C4-2B (cell line): ENCODE measurements around the gene MYL7.

ENCODE experiments used
- H3K27ac ChIP-seq: fragments of 450-650 bp; 2 replicates; pipeline ENCODE4 v1.5.1; 2017
- CTCF ChIP-seq: fragments of 450-650 bp; conservative IDR thresholded peaks from 2 replicates; pipeline ENCODE4 v1.5.1; 2017; ENCODE audit warnings: mild to moderate bottlenecking
- ZFX ChIP-seq: fragments of 450-650 bp; IDR thresholded peaks from 2 replicates; pipeline ENCODE4 v1.6.1; 2017

The MYL7 gene

GRCh38 chr7:44110719-44111635 lies 30.2 kb downstream of the MYL7 start:
- TF ChIP-seq CTCF (no peak), ZFX (no peak)
- H3K27ac ChIP-seq = no peak overlapping the region

DNA sequence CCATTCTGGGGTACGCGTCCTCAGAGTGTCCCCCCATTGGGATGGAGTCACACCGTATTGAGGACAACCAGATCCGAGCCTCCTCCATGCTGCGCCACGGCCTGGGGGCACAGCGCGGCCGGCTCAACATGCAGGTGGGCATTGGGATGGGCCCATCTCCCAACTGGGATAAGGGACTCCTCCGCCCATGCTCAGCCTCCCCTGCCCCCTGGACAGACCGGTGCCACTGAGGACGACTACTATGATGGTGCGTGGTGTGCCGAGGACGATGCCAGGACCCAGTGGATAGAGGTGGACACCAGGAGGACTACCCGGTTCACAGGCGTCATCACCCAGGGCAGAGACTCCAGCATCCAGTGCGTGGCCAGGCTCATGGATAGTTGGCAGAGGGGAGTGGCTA lies 31.1 kb downstream of the MYL7 start:
- TF ChIP-seq ZFX (no peak), CTCF (no peak)
- H3K27ac ChIP-seq = no peak overlapping the region

DNA sequence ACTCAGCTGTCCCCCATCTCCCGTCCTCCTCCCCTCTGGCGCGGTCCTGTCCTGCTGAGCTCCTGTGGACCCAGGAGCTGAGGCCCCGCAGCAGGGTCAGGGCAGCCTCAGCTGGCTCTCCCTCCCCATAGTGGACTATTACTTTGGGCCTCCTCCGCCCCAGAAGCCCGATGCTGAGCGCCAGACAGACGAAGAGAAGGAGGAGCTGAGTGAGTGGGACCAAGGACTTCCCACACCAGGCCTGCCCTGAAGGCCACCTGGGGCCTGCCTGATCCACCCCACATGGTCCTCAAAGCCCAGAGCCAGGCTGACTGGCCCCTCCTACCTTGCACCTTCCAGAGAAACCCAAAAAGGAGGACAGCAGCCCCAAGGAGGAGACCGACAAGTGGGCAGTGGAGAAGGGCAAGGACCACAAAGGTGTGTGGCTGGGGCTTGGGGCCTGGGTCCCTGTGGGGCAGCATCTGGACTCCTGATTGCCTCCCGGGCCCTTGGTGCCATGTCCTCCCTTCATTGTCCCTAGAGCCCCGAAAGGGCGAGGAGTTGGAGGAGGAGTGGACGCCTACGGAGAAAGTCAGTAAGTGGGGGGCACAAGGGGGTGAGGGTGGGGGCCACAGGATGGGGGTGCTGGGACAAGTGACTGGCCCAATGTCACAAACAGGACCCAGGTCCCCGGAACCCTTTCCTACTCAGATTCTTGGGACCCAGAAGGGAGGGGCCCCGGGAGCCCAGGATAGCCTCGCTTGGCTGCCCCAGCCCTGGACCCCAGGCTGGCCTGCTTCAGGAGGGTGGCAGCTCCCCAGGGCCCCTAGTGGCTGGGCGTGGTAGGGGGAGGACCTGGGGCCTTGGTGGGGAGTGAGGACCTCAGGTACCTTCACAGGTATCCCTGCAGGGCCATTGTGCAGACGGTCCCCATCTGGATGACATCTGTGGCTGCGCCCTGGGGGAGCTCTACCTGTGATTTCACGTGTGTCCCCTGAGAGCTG lies 32.1 kb downstream of the MYL7 start:
- no peak overlapping the region for H3K27ac ChIP-seq
- TF ChIP-seq CTCF (no peak), ZFX (no peak)

DNA sequence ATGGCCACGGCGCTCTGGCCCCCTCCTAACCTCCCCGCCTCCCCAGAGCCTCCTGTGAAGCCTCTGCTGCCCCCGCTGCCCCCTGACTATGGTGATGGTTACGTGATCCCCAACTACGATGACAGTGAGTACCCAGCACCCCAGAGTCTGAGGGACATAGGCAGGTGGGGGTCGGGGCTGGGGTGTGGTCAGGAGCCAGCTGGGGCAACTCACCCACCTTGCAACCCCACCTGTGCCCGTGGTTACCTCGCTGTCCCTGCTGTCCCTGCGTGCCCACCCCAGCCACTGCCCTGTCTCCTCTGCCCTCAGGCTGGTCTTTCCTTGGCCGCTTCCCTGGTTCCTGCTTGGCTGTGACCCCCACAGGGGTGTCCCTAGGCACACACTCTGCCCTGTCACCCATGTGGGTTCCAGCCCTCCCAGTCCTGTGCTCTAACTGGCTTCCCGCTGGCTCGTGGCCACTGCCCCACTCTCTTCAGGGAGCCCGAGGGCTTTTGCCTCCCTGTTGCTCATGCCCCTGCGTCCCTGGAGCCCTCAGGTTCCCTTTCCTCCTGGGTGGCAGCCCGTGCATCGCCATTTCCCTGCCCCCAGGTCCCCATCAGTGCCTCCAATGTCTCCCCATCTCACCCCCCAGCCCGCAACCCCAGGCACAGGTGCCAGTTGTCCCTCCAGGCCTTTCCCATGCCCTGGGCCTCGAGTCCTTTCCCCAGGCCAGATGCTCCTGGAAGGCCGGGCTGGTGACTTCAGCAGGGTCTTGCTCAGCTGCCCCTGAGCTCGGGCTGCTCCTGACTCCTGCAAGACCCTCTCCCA lies 33.0 kb downstream of the MYL7 start:
- TF ChIP-seq CTCF (no peak), ZFX (no peak)

GRCh38 chr7:44107116-44107960 lies 33.8 kb downstream of the MYL7 start:
- TF ChIP-seq CTCF (no peak), ZFX (no peak)
- H3K27ac ChIP-seq = no peak overlapping the region

More for the DNA sequence above, 33.0 kb downstream of the MYL7 start:
- H3K27ac ChIP-seq = no peak overlapping the region

- TF ChIP-seq CTCF (no peak), ZFX (no peak)
- H3K27ac ChIP-seq = no peak overlapping the region
Measured at GRCh38 chr7:44106311-44107065, 34.6 kb downstream of the MYL7 start.
